Endothelial cell of umbilical vein (primary cell): ENCODE data around the gene SH2D3C. TPM values are rescaled to one million over a fixed set of nuclear protein-coding genes. Genes with fewer than 3 reads are reported as not detected.

Experiments used
- BruUV-seq: library from RNA; stranded (reverse); fragments of 400-500 nt; replicated peaks from 2 replicates; lab custom pipeline; 2021; lab: Mats Ljungman, UMichigan
- CTCF ChIA-PET: fragments of 300-600, 350-600 bp; sonication (Branson Sonifier 250); formaldehyde crosslinking; loops from one replicate; lab custom pipeline; 2021; ENCODE audit warnings: antibody characterized with exemption, inconsistent platforms; lab: Charles Lee
- POLR2A ChIA-PET: fragments of 300-600, 350-600 bp; sonication (Branson Sonifier 250); formaldehyde crosslinking; loops from one replicate; lab custom pipeline; 2021; ENCODE audit warnings: antibody characterized with exemption, inconsistent platforms; lab: Charles Lee
- DNase-seq: peaks from one replicate; pipeline ENCODE4 v3.0.0-alpha.2; 2011; ENCODE audit warnings: low read depth, low spot score
- FAIRE-seq: peaks from 2 replicates; lab custom pipeline; 2011; peaks lifted over from hg19 to GRCh38; lab: Jason Lieb, UNC
- H2AFZ ChIP-seq: 2 replicates; pipeline ENCODE4 v1.6.0; 2012; ENCODE audit warnings: low read depth, low read length, control low read depth, inconsistent platforms
- H3K27ac ChIP-seq: 2 replicates; pipeline ENCODE4 v1.5.1; 2011; ENCODE audit warnings: low read depth, mild to moderate bottlenecking, control low read depth, low read length, moderate library complexity; ENCODE audit not compliant: insufficient read depth
- H3K27me3 ChIP-seq, 2 experiments: 2 replicates each; pipeline versions ENCODE4 v1.6.0 to v1.6.1; 2011; ENCODE audit warnings: low read length in 2 of 2, mixed read lengths in 1 of 2; ENCODE audit not compliant: control insufficient read depth in 2 of 2, insufficient read depth in 2 of 2
- H3K36me3 ChIP-seq, 2 experiments: 2 replicates in 1 of 2; 3 replicates in 1 of 2; pipeline ENCODE4 v1.5.1; 2011; ENCODE audit warnings: low read length in 2 of 2, mild to moderate bottlenecking in 1 of 2, moderate library complexity in 1 of 2; ENCODE audit not compliant: control insufficient read depth in 2 of 2, insufficient read depth in 2 of 2; ENCODE audit errors: extremely low read depth in 1 of 2
- H3K4me1 ChIP-seq: 3 replicates; pipeline ENCODE4 v1.5.1; 2011; ENCODE audit warnings: mild to moderate bottlenecking, low read length; ENCODE audit not compliant: control insufficient read depth, insufficient read depth; ENCODE audit errors: extremely low read depth
- H3K4me2 ChIP-seq: 2 replicates; pipeline ENCODE4 v1.6.1; 2011; ENCODE audit warnings: low read length, control low read depth, mixed read lengths; ENCODE audit not compliant: insufficient read depth
- H3K4me3 ChIP-seq, 3 experiments: fragments of 200-600 bp in 1 of 3; sonication (generic), shearing (Covaris generic) in 1 of 3; replicated peaks in 1 of 3; 2 replicates each; pipeline ENCODE4 v1.5.1; 2011 to 2016; ENCODE audit warnings: control low read depth in 3 of 3, low read length in 3 of 3, mild to moderate bottlenecking in 2 of 3, inconsistent platforms in 1 of 3, low read depth in 1 of 3, moderate library complexity in 1 of 3; ENCODE audit not compliant: insufficient read depth in 1 of 3
- H3K79me2 ChIP-seq: 2 replicates; pipeline ENCODE4 v1.6.0; 2012; ENCODE audit warnings: low read length, inconsistent platforms; ENCODE audit not compliant: control insufficient read depth, insufficient read depth
- H3K9ac ChIP-seq: replicated peaks from 2 replicates; pipeline ENCODE3; 2011; ENCODE audit warnings: low read length, control low read depth; ENCODE audit not compliant: insufficient read depth; ENCODE audit errors: extremely low read depth
- H3K9me1 ChIP-seq: replicated peaks from 3 replicates; pipeline ENCODE4 v1.6.0; 2011; ENCODE audit warnings: mild to moderate bottlenecking, low read length; ENCODE audit not compliant: control insufficient read depth, insufficient read depth; ENCODE audit errors: extremely low read depth
- H3K9me3 ChIP-seq: replicated peaks from 2 replicates; pipeline ENCODE4 v1.5.1; 2012; ENCODE audit warnings: low read length, inconsistent platforms; ENCODE audit not compliant: control insufficient read depth, insufficient read depth
- H4K20me1 ChIP-seq: replicated peaks from 2 replicates; pipeline ENCODE3; 2011; ENCODE audit warnings: mild to moderate bottlenecking, low read length; ENCODE audit not compliant: control insufficient read depth, insufficient read depth; ENCODE audit errors: extremely low read depth
- EZH2 ChIP-seq: IDR thresholded peaks from 2 replicates; pipeline ENCODE4 v1.6.1; 2012; ENCODE audit warnings: borderline replicate concordance, low read depth, mild to moderate bottlenecking, moderate library complexity, low read length, inconsistent platforms; ENCODE audit not compliant: severe bottlenecking
- FOS ChIP-seq: IDR thresholded peaks from 2 replicates; pipeline ENCODE4 v1.6.1; 2011; ENCODE audit warnings: mild to moderate bottlenecking, low read length, moderate library complexity, borderline replicate concordance; ENCODE audit not compliant: insufficient read depth
- GATA2 ChIP-seq: IDR thresholded peaks from 2 replicates; pipeline ENCODE4 v1.7.0; 2011; ENCODE audit warnings: low read depth, mild to moderate bottlenecking, moderate library complexity, mixed read lengths, low read length; ENCODE audit not compliant: insufficient read length, insufficient read depth
- JUN ChIP-seq: IDR thresholded peaks from 2 replicates; pipeline ENCODE4 v1.6.1; 2011; ENCODE audit warnings: borderline replicate concordance, low read depth; ENCODE audit not compliant: insufficient read length, insufficient read depth
- MYC ChIP-seq: IDR thresholded peaks from one replicate; pipeline ENCODE4 v1.6.1; 2011; ENCODE audit warnings: mild to moderate bottlenecking, low read depth, low read length
- POLR2A ChIP-seq: IDR thresholded peaks from 2 replicates; pipeline ENCODE4 v1.6.1; 2012; ENCODE audit warnings: low read depth, mild to moderate bottlenecking, control low read depth, low read length
- dilution Hi-C: fragments of 300-500 bp; cut with MboI; formaldehyde crosslinking; loops from one replicate; pipeline ENCODE4 v1.15.0; 2019; ENCODE audit warnings: low sequenced_read_pairs; ENCODE audit not compliant: extremely low pct_ligation_motif_present
- intact Hi-C: fragments of 100-400 bp; cut with micrococcal nuclease; formaldehyde crosslinking; loops from one replicate; pipeline ENCODE4 v1.10.0; 2022
- polyA plus RNA-seq, 4 experiments: library from polyadenylated mRNA; depleted of rRNA in 3 of 4; stranded (reverse) in 3 of 4; unstranded in 1 of 4; fragments of >200 nt; gene quantifications; 2 replicates each; pipeline versions ENCODE4 v1.2.1 to v1.2.3, GENCODE V29; 2011 to 2012; ENCODE audit warnings: missing spikeins in 1 of 4
- total RNA-seq: library from RNA; stranded (reverse); gene quantifications from 2 replicates; pipeline ENCODE4 v1.2.3, GENCODE V29; 2021
- TF ChIP-seq, protein P1 (sequence below): IDR thresholded peaks from 2 replicates; pipeline ENCODE4 v1.6.1; 2011; ENCODE audit not compliant: insufficient read depth, insufficient read length
- TF ChIP-seq, protein P2 (sequence below), 2 donors: IDR thresholded peaks; 1 replicate in 1 of 2; 2 replicates in 1 of 2; pipeline ENCODE4 v1.5.1; 2011; ENCODE audit warnings: low read length in 2 of 2, mild to moderate bottlenecking in 2 of 2, moderate library complexity in 2 of 2, control low read depth in 1 of 2, inconsistent platforms in 1 of 2, low read depth in 1 of 2; ENCODE audit not compliant: insufficient read depth in 1 of 2; ENCODE audit errors: extremely low read depth in 1 of 2

SH2D3C gene
- total and polyA plus RNA-seq, 2 donors (not counting 3 experiments of a cell fraction or from before 2014, with no cell fraction given), result 95.0 to 173 TPM

DNA sequence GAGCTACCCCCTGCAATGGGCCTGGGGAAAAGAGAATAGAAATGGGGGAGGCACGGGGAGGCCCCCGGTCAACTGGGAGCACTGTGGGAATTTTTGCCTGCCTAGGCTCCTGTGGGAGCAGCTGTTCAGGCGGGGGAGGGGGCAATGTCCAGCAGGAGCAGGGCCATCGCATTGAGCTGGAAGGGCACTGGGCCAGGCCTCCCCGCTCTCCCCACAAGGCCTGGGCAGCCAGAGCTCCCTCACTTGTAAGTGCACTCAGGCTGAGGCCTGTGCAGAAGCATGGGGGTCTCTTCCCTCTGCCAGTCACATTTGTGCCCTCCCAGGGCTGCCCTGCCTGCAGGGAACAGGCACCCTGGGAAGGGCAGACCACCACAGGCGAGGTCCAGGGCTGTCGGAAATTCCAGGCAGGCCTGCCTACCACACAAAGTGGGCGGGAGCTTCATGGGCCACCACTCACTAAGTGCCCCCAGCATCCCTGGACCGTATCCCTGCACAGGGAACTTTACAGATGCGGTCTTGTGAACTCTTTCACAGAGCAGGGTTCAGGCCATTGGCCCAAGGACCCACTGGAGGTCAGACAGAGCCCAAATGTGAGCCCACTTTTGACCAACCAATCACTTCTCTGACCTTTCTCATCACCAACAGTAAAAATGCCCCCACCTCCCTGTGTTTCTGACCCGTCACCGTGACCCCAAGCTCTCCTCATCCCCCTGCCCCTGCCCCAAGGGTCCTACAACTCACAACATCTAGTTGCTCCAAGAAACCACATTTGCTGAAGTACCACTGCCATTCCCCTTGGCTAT lies 72.7 kb downstream of the SH2D3C start:
- H3K9me3 ChIP-seq, result no peaks in the 10 kb centered on the region
- no peaks in the 10 kb centered on the region for H3K27me3 ChIP-seq
- POLR2A ChIA-PET, result no interaction called here
- H3K4me3 ChIP-seq, result no peak overlapping the region
- no peak overlapping the region for H3K9ac ChIP-seq
- no peaks in the 10 kb centered on the region for H3K9me1 ChIP-seq
- no TSS peak for BruUV-seq
- TF ChIP-seq EZH2, result no peak
- TF ChIP-seq, protein P1, sequence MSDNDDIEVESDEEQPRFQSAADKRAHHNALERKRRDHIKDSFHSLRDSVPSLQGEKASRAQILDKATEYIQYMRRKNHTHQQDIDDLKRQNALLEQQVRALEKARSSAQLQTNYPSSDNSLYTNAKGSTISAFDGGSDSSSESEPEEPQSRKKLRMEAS, result no peak
- TF ChIP-seq MYC, result no peak
- no peak for TF ChIP-seq JUN
- TF ChIP-seq FOS, result no peak
- no peak for TF ChIP-seq POLR2A
- no peak for TF ChIP-seq GATA2
- TF ChIP-seq, protein P2, sequence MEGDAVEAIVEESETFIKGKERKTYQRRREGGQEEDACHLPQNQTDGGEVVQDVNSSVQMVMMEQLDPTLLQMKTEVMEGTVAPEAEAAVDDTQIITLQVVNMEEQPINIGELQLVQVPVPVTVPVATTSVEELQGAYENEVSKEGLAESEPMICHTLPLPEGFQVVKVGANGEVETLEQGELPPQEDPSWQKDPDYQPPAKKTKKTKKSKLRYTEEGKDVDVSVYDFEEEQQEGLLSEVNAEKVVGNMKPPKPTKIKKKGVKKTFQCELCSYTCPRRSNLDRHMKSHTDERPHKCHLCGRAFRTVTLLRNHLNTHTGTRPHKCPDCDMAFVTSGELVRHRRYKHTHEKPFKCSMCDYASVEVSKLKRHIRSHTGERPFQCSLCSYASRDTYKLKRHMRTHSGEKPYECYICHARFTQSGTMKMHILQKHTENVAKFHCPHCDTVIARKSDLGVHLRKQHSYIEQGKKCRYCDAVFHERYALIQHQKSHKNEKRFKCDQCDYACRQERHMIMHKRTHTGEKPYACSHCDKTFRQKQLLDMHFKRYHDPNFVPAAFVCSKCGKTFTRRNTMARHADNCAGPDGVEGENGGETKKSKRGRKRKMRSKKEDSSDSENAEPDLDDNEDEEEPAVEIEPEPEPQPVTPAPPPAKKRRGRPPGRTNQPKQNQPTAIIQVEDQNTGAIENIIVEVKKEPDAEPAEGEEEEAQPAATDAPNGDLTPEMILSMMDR (IDR thresholded peaks at IDR 0.05; ENCODE audit: extremely low read depth in 1 of 2, insufficient read depth in 1 of 2, low read depth in 1 of 2, low read length in 2 of 2), result no peak
- FAIRE-seq, result no peak
- H3K4me1 ChIP-seq, result no peaks in the 10 kb centered on the region
- intact Hi-C loops (no loop called here), dilution Hi-C loops (no loop called here)
- H3K4me2 ChIP-seq, result no peak overlapping the region
- no peaks in the 10 kb centered on the region for H3K79me2 ChIP-seq
- CTCF ChIA-PET, result interaction anchor here (0.8 to 1.5 kb wide), 3 partner anchors 8 to 29 kb away, joined by 3 to 6 read pairs (median 5); partner anchors contain the start of genes PTRH1 and TOR2A
- H3K27ac ChIP-seq, result no peak overlapping the region
- no peaks in the 10 kb centered on the region for H3K36me3 ChIP-seq
- no peak for DNase-seq
- H4K20me1 ChIP-seq, result no peaks in the 10 kb centered on the region
- H2AFZ ChIP-seq, result no peak overlapping the region
